ENCODE measurements around the gene AUH.

- TF ChIP-seq CTCF (IDR thresholded peaks at IDR 0.05 in 4 of 5, conservative IDR thresholded peaks at IDR 0.05 in 1 of 5) (no peak), POLR2A (IDR thresholded peaks at IDR 0.05) (no peak)
Observed at GRCh38 chr9:91410161-91410560, 48.4 kb upstream of the AUH start.
